Ishikawa (cell line): ENCODE data around the gene BCL2L11.

Source experiments
- CEBPB ChIP-seq: IDR thresholded peaks from 2 replicates; pipeline ENCODE4 v1.6.1; 2012
- RAD21 ChIP-seq: IDR thresholded peaks from 2 replicates; pipeline ENCODE4 v1.6.1; 2012; ENCODE audit warnings: low read depth
- TF ChIP-seq, protein P1 (sequence below): IDR thresholded peaks from 2 replicates; pipeline ENCODE4 v1.6.1; 2012
- TF ChIP-seq, protein P2 (sequence below): IDR thresholded peaks from 2 replicates; pipeline ENCODE4 v1.6.1; 2012; ENCODE audit warnings: low read depth, mild to moderate bottlenecking

DNA sequence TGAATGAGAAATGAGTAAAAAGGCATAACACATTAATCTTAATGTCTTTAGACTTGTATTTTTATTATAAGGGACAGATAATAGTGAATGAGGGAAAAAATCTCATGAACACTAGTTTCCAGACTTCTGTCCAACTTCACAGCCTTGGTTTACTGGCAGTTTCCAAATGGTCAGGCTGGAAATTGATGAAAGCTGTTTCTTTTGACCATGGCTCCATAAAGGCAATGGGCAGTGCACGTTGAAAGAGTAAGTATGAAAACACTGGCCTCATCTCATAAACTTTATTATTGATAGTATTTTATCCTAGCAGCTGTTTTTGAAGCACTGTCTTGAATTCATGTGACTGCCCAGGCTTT, 23.1 kb downstream of the BCL2L11 start:
- TF ChIP-seq, protein P1, sequence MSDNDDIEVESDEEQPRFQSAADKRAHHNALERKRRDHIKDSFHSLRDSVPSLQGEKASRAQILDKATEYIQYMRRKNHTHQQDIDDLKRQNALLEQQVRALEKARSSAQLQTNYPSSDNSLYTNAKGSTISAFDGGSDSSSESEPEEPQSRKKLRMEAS = no peak
- TF ChIP-seq CEBPB = no peak
- no peak for TF ChIP-seq RAD21
- TF ChIP-seq, protein P2, sequence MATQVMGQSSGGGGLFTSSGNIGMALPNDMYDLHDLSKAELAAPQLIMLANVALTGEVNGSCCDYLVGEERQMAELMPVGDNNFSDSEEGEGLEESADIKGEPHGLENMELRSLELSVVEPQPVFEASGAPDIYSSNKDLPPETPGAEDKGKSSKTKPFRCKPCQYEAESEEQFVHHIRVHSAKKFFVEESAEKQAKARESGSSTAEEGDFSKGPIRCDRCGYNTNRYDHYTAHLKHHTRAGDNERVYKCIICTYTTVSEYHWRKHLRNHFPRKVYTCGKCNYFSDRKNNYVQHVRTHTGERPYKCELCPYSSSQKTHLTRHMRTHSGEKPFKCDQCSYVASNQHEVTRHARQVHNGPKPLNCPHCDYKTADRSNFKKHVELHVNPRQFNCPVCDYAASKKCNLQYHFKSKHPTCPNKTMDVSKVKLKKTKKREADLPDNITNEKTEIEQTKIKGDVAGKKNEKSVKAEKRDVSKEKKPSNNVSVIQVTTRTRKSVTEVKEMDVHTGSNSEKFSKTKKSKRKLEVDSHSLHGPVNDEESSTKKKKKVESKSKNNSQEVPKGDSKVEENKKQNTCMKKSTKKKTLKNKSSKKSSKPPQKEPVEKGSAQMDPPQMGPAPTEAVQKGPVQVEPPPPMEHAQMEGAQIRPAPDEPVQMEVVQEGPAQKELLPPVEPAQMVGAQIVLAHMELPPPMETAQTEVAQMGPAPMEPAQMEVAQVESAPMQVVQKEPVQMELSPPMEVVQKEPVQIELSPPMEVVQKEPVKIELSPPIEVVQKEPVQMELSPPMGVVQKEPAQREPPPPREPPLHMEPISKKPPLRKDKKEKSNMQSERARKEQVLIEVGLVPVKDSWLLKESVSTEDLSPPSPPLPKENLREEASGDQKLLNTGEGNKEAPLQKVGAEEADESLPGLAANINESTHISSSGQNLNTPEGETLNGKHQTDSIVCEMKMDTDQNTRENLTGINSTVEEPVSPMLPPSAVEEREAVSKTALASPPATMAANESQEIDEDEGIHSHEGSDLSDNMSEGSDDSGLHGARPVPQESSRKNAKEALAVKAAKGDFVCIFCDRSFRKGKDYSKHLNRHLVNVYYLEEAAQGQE = no peak
